ENCODE results near the gene POU2AF1. TPM values are rescaled to one million over a fixed set of nuclear protein-coding genes. Genes with fewer than 3 reads are reported as not detected.

Gene POU2AF1
- total and polyA plus RNA-seq, 2 of the 13 experiments (the other 11 are each of a cell fraction or from before 2014, with no cell fraction given) = 1.9 to 3.6 TPM

GRCh38 chr11:111370270-111370901 lies 8.7 kb downstream of the POU2AF1 start:
- no peak overlapping the region for H3K4me2 ChIP-seq (ENCODE audit: low read depth, low read length)
- FAIRE-seq (no peak), DNase-seq (ENCODE audit: low spot score) (no peak), ATAC-seq (no peak)
- no peaks in the 10 kb centered on the region for H3K27me3 ChIP-seq (ENCODE audit: control insufficient read depth in 1 of 2, insufficient read depth in 2 of 2, low read length in 2 of 2)
- CTCF ChIA-PET (ENCODE audit: low intra/inter-chr PET ratio, low total read pairs) = no interaction called here
- BruUV-seq (replicated peaks) = no TSS peak
- 98% methylated on average over 3 of the region's 3 CpGs for WGBS (ENCODE audit: low lambda C conversion rate)
- no peak overlapping the region for H3K4me3 ChIP-seq (replicated peaks in 1 of 3; ENCODE audit: insufficient read depth in 1 of 3, low read depth in 2 of 3, low read length in 3 of 3)
- H3K36me3 ChIP-seq (replicated peaks in 1 of 2; ENCODE audit: control insufficient read depth in 1 of 2, insufficient read depth in 2 of 2, low read length in 2 of 2) = no peaks in the 10 kb centered on the region
- intact Hi-C loops (cut with micrococcal nuclease; ENCODE audit: unreplicated experiment) (no loop called here), in situ Hi-C loops (cut with HindIII; ENCODE audit: extremely low pct_ligation_motif_present, low pct_unique_long_range_greater_than_20kb) (no loop called here)
- H3K9me3 ChIP-seq (ENCODE audit: low read length) = no peaks in the 10 kb centered on the region
- no peak for TF ChIP-seq RBFOX2 (IDR thresholded peaks at IDR 0.05; ENCODE audit: low read depth, low read length)
- no peak for TF ChIP-seq PTBP1 (IDR thresholded peaks at IDR 0.05; ENCODE audit: low read depth, low read length, poor library complexity, severe bottlenecking)
- no peak for TF ChIP-seq ZSCAN22 (CRISPR knock-in tag; IDR thresholded peaks at IDR 0.05)
- no peak for TF ChIP-seq ERF (CRISPR knock-in tag; IDR thresholded peaks at IDR 0.05)
- H3K27ac ChIP-seq (ENCODE audit: extremely low read length, insufficient read depth, low read length) = no peak overlapping the region
- H3K9ac ChIP-seq (ENCODE audit: insufficient read depth, low read depth, low read length) = no peak overlapping the region
- no peak overlapping the region for H2AFZ ChIP-seq (ENCODE audit: low read length)
- no peaks in the 10 kb centered on the region for H4K20me1 ChIP-seq (ENCODE audit: insufficient read depth, low read length)
- H3K79me2 ChIP-seq (ENCODE audit: insufficient read depth, low read length) = no peaks in the 10 kb centered on the region
- H3K4me1 ChIP-seq (ENCODE audit: insufficient read depth, low read length) = peaks cover 48% of the 10 kb centered on the region
- POLR2A ChIA-PET = interaction anchor here (1.2 kb wide), 1 partner anchor 10 kb away, joined by 3 read pairs; no protein-coding TSS in a partner anchor

- no peak overlapping the region for H3K4me3 ChIP-seq (replicated peaks in 1 of 3; ENCODE audit: insufficient read depth in 1 of 3, low read depth in 2 of 3, low read length in 3 of 3)
- H3K4me1 ChIP-seq (ENCODE audit: insufficient read depth, low read length) = peaks cover 70% of the 10 kb centered on the region
- peak overlapping the region; percentile 98 for H3K27ac ChIP-seq (ENCODE audit: extremely low read length, insufficient read depth, low read length)
- H3K27me3 ChIP-seq (ENCODE audit: control insufficient read depth in 1 of 2, insufficient read depth in 2 of 2, low read length in 2 of 2) = no peaks in the 10 kb centered on the region
- no TSS peak for BruUV-seq (replicated peaks)
- no peak for FAIRE-seq
- TF ChIP-seq ZNF501 (CRISPR knock-in tag; IDR thresholded peaks at IDR 0.05) = peak; percentile 25; the same call in 1 of the 2 replicates
- 0 out of 2 replicates have a peak, but pooled peaks have one; percentile 25 for TF ChIP-seq NFATC3 (CRISPR knock-in tag; IDR thresholded peaks at IDR 0.05)
- TF ChIP-seq SMARCC2 (IDR thresholded peaks at IDR 0.05) = no peak
- ChIA-PET CTCF (ENCODE audit: low intra/inter-chr PET ratio, low total read pairs) (no interaction called here), POLR2A (interaction anchor here (1.0 to 1.3 kb wide), 2 partner anchors 27 to 33 kb away, joined by 3 read pairs; no protein-coding TSS in a partner anchor)
- no peak for DNase-seq (ENCODE audit: low spot score)
- no peak overlapping the region for H2AFZ ChIP-seq (ENCODE audit: low read length)
- no peaks in the 10 kb centered on the region for H3K36me3 ChIP-seq (replicated peaks in 1 of 2; ENCODE audit: control insufficient read depth in 1 of 2, insufficient read depth in 2 of 2, low read length in 2 of 2)
- no peak for ATAC-seq
- intact Hi-C loops (cut with micrococcal nuclease; ENCODE audit: unreplicated experiment) (no loop called here), in situ Hi-C loops (cut with HindIII; ENCODE audit: extremely low pct_ligation_motif_present, low pct_unique_long_range_greater_than_20kb) (no loop called here)
- WGBS (ENCODE audit: low lambda C conversion rate) = 100% methylated on average over 2 of the region's 2 CpGs
- H3K9ac ChIP-seq (ENCODE audit: insufficient read depth, low read depth, low read length) = no peak overlapping the region; the same call in 1 of the 2 replicates
- no peaks in the 10 kb centered on the region for H3K79me2 ChIP-seq (ENCODE audit: insufficient read depth, low read length)
- no peaks in the 10 kb centered on the region for H4K20me1 ChIP-seq (ENCODE audit: insufficient read depth, low read length)
- H3K4me2 ChIP-seq (ENCODE audit: low read depth, low read length) = no peak overlapping the region
- no peaks in the 10 kb centered on the region for H3K9me3 ChIP-seq (ENCODE audit: low read length)
These were observed 10.9 kb downstream of the POU2AF1 start for GRCh38 chr11:111368285-111368560.
